ENCODE results near the gene SBNO1.

DNA sequence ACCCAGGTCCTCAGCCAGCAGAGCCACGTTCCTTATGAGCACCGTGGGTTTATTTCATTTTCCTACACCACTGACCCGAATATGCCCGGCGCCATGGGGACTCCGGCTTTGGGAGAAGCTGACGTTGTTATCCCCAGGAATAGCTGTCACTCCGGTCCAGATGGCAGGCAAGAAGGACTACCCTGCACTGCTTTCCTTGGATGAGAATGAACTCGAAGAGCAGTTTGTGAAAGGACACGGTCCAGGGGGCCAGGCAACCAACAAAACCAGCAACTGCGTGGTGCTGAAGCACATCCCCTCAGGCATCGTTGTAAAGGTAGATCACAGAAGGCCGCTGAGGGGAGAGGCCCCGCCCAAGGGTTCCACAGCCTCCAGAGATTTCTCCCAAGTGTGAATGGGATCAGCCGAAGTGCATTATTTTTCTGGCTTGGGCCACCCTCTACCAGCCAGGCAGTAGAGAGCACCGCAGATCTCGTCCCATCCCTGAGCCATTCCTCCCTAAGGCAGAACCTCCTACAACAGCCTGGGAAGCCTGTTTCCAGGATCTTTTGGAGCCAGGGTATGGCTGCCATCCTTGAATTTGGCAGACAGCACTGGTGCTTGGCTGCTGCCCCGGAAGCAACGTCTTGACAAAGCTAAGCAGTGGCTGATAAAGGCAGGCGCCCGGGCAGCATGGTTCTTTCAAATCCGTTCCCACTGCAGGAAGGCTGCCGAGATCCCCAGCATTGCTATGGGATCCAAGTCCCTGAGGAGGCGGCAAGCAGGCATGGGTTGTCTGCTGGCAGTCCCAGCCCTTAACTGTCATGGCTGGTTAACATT lies 110.8 kb downstream of the SBNO1 start:
- TF ChIP-seq, protein P1, sequence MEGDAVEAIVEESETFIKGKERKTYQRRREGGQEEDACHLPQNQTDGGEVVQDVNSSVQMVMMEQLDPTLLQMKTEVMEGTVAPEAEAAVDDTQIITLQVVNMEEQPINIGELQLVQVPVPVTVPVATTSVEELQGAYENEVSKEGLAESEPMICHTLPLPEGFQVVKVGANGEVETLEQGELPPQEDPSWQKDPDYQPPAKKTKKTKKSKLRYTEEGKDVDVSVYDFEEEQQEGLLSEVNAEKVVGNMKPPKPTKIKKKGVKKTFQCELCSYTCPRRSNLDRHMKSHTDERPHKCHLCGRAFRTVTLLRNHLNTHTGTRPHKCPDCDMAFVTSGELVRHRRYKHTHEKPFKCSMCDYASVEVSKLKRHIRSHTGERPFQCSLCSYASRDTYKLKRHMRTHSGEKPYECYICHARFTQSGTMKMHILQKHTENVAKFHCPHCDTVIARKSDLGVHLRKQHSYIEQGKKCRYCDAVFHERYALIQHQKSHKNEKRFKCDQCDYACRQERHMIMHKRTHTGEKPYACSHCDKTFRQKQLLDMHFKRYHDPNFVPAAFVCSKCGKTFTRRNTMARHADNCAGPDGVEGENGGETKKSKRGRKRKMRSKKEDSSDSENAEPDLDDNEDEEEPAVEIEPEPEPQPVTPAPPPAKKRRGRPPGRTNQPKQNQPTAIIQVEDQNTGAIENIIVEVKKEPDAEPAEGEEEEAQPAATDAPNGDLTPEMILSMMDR (IDR thresholded peaks at IDR 0.05): no peak
- TF ChIP-seq POLR2AphosphoS5 (IDR thresholded peaks at IDR 0.05; ENCODE audit: low read depth, low read length): no peak

All from Panc1 (cell line).